ENCODE results near the gene TAS2R30. TPM values are rescaled to one million over a fixed set of nuclear protein-coding genes. Genes with fewer than 3 reads are reported as not detected.
"Not testable (repeated sequence)": the region's sequence is repeated elsewhere in the genome, so short reads cannot be mapped to it uniquely, and the experiment has no call there.

Gene TAS2R30
- total RNA-seq, 1 donor from 2014 or later, result 2.6 TPM

GRCh38 chr12:11133162-11133561 lies 1.3 kb downstream of the TAS2R30 start:
- no peak for DNase-seq (ENCODE audit: extremely low spot score, unreplicated experiment)
- no peak overlapping the region for H3K27ac Mint-ChIP-seq (ENCODE audit: unreplicated experiment)
- no peaks in the 10 kb centered on the region for H3K27me3 Mint-ChIP-seq (ENCODE audit: unreplicated experiment)
- no peaks in the 10 kb centered on the region for H3K9me3 Mint-ChIP-seq (ENCODE audit: unreplicated experiment)
- H3K4me1 Mint-ChIP-seq (ENCODE audit: unreplicated experiment), result no peaks in the 10 kb centered on the region
- no peaks in the 10 kb centered on the region for H3K36me3 Mint-ChIP-seq (ENCODE audit: unreplicated experiment)
- H3K4me3 Mint-ChIP-seq (ENCODE audit: unreplicated experiment), result no peak overlapping the region
- no peak for TF ChIP-seq CTCF (IDR thresholded peaks at IDR 0.05)

GRCh38 chr12:11130999-11131398 lies 3.4 kb downstream of the TAS2R30 start:
- no peak for TF ChIP-seq CTCF (IDR thresholded peaks at IDR 0.05)
- no peak for DNase-seq (ENCODE audit: extremely low spot score, unreplicated experiment)
- H3K27me3 Mint-ChIP-seq (ENCODE audit: unreplicated experiment), result no peaks in the 10 kb centered on the region
- H3K27ac Mint-ChIP-seq (ENCODE audit: unreplicated experiment), result no peak overlapping the region
- H3K36me3 Mint-ChIP-seq (ENCODE audit: unreplicated experiment), result peaks cover 6% of the 10 kb centered on the region
- H3K4me1 Mint-ChIP-seq (ENCODE audit: unreplicated experiment), result no peaks in the 10 kb centered on the region
- H3K4me3 Mint-ChIP-seq (ENCODE audit: unreplicated experiment), result no peak overlapping the region
- H3K9me3 Mint-ChIP-seq (ENCODE audit: unreplicated experiment), result peaks cover 9% of the 10 kb centered on the region

- peaks cover 6% of the 10 kb centered on the region for H3K36me3 Mint-ChIP-seq (ENCODE audit: unreplicated experiment)
- no peak for DNase-seq (ENCODE audit: extremely low spot score, unreplicated experiment)
- H3K27ac Mint-ChIP-seq (ENCODE audit: unreplicated experiment), result no peak overlapping the region
- no peaks in the 10 kb centered on the region for H3K4me1 Mint-ChIP-seq (ENCODE audit: unreplicated experiment)
- peaks cover 9% of the 10 kb centered on the region for H3K9me3 Mint-ChIP-seq (ENCODE audit: unreplicated experiment)
- H3K27me3 Mint-ChIP-seq (ENCODE audit: unreplicated experiment), result no peaks in the 10 kb centered on the region
- H3K4me3 Mint-ChIP-seq (ENCODE audit: unreplicated experiment), result no peak overlapping the region
- TF ChIP-seq CTCF (IDR thresholded peaks at IDR 0.05), result no peak
Observed at GRCh38 chr12:11130382-11130781, 4.1 kb downstream of the TAS2R30 start.

GRCh38 chr12:11114130-11114529 lies 20.3 kb downstream of the TAS2R30 start:
- H3K4me3 Mint-ChIP-seq (ENCODE audit: unreplicated experiment); DNase-seq (ENCODE audit: extremely low spot score, unreplicated experiment); H3K27ac Mint-ChIP-seq (ENCODE audit: unreplicated experiment); H3K27me3 Mint-ChIP-seq (ENCODE audit: unreplicated experiment): not testable (repeated sequence)
- Mint-ChIP-seq H3K4me1 (ENCODE audit: unreplicated experiment) (peaks cover 20% of the 10 kb centered on the region), H3K9me3 (ENCODE audit: unreplicated experiment) (peaks cover 66% of the 10 kb centered on the region), H3K36me3 (ENCODE audit: unreplicated experiment) (peaks cover 54% of the 10 kb centered on the region)

- not testable (repeated sequence) for H3K4me3 Mint-ChIP-seq (ENCODE audit: unreplicated experiment)
Observed at GRCh38 chr12:11111213-11111612, 23.2 kb downstream of the TAS2R30 start.

GRCh38 chr12:11108862-11109261 lies 25.6 kb downstream of the TAS2R30 start:
- Mint-ChIP-seq H3K9me3 (ENCODE audit: unreplicated experiment) (peaks cover 49% of the 10 kb centered on the region), H3K27ac (ENCODE audit: unreplicated experiment) (no peak overlapping the region), H3K27me3 (ENCODE audit: unreplicated experiment) (no peaks in the 10 kb centered on the region), H3K4me1 (ENCODE audit: unreplicated experiment) (no peaks in the 10 kb centered on the region), H3K4me3 (ENCODE audit: unreplicated experiment) (no peak overlapping the region), H3K36me3 (ENCODE audit: unreplicated experiment) (peaks cover 49% of the 10 kb centered on the region)
- no peak for DNase-seq (ENCODE audit: extremely low spot score, unreplicated experiment)
- no peak for TF ChIP-seq CTCF (IDR thresholded peaks at IDR 0.05)

More at GRCh38 chr12:11111213-11111612, 23.2 kb downstream of the TAS2R30 start:
- peaks cover 53% of the 10 kb centered on the region for H3K36me3 Mint-ChIP-seq (ENCODE audit: unreplicated experiment)
- not testable (repeated sequence) for DNase-seq (ENCODE audit: extremely low spot score, unreplicated experiment); H3K27me3 Mint-ChIP-seq (ENCODE audit: unreplicated experiment); H3K27ac Mint-ChIP-seq (ENCODE audit: unreplicated experiment)
- H3K9me3 Mint-ChIP-seq (ENCODE audit: unreplicated experiment), result peaks cover 59% of the 10 kb centered on the region
- H3K4me1 Mint-ChIP-seq (ENCODE audit: unreplicated experiment), result peaks cover 12% of the 10 kb centered on the region

All from osteocyte (in vitro differentiated cells).